Measurements from ENCODE around the gene TUBD1. TPM values are rescaled to one million over a fixed set of nuclear protein-coding genes. Genes with fewer than 3 reads are reported as not detected.

The TUBD1 gene
- polyA plus RNA-seq, 1 donor (not counting 4 experiments of a cell fraction or from before 2014, with no cell fraction given) = 7.6 TPM

- Histone ChIP-seq H3K36me3 (ENCODE audit: control insufficient read depth in 2 of 2, extremely low read depth in 1 of 2, insufficient read depth in 2 of 2, low read length in 2 of 2) (peaks cover 1 to 13% of the 10 kb centered on the region in 2 experiments), H3K4me2 (ENCODE audit: control insufficient read depth, extremely low read depth, insufficient read depth, low read depth, low read length) (no peak overlapping the region), H3K27me3 (ENCODE audit: control insufficient read depth, extremely low read depth, insufficient read depth, low read length) (no peaks in the 10 kb centered on the region), H3K79me2 (ENCODE audit: control insufficient read depth, insufficient read depth, low read length) (peaks cover 12% of the 10 kb centered on the region), H3K9ac (ENCODE audit: control insufficient read depth, extremely low read depth, insufficient read depth, low read length) (no peak overlapping the region), H3K4me1 (ENCODE audit: control insufficient read depth, extremely low read depth, insufficient read depth, low read length) (peaks cover 6% of the 10 kb centered on the region), H3K27ac (ENCODE audit: control insufficient read depth, insufficient read depth, low read length) (no peak overlapping the region), H3K9me1 (ENCODE audit: control insufficient read depth, extremely low read depth, insufficient read depth, low read length) (no peaks in the 10 kb centered on the region), H2AFZ (ENCODE audit: control insufficient read depth, low read length) (no peak overlapping the region), H3K9me3 (ENCODE audit: control insufficient read depth, low read depth, low read length) (no peaks in the 10 kb centered on the region), H3K4me3 (ENCODE audit: control insufficient read depth in 2 of 3, extremely low read depth in 1 of 3, insufficient read depth in 2 of 3, low read depth in 1 of 3, low read length in 3 of 3) (no peak overlapping the region), H4K20me1 (ENCODE audit: control insufficient read depth, extremely low read depth, insufficient read depth, low read length) (no peaks in the 10 kb centered on the region)
- dilution Hi-C loops (cut with MboI; ENCODE audit: extremely low pct_ligation_motif_present, low sequenced_read_pairs) = no loop called here
- FAIRE-seq (no peak), DNase-seq (ENCODE audit: low read depth, low spot score) (no peak)
- TF ChIP-seq EZH2 (IDR thresholded peaks at IDR 0.05; ENCODE audit: low read length) (no peak), CTCF (optimal IDR thresholded peaks at IDR 0.05 in 1 of 3, IDR thresholded peaks at IDR 0.05 in 1 of 3, conservative IDR thresholded peaks at IDR 0.05 in 1 of 3; ENCODE audit: extremely low read depth in 1 of 3, insufficient read depth in 2 of 3, low read length in 3 of 3) (no peak)
Measured at GRCh38 chr17:59888145-59888750, 4.5 kb downstream of the TUBD1 start.

- H3K4me1 ChIP-seq (ENCODE audit: control insufficient read depth, extremely low read depth, insufficient read depth, low read length) = no peaks in the 10 kb centered on the region
- no peaks in the 10 kb centered on the region for H4K20me1 ChIP-seq (ENCODE audit: control insufficient read depth, extremely low read depth, insufficient read depth, low read length)
- peaks cover 1 to 8% of the 10 kb centered on the region in 2 experiments for H3K36me3 ChIP-seq (ENCODE audit: control insufficient read depth in 2 of 2, extremely low read depth in 1 of 2, insufficient read depth in 2 of 2, low read length in 2 of 2)
- no peaks in the 10 kb centered on the region for H3K79me2 ChIP-seq (ENCODE audit: control insufficient read depth, insufficient read depth, low read length)
- no peak overlapping the region for H2AFZ ChIP-seq (ENCODE audit: control insufficient read depth, low read length)
- dilution Hi-C loops (cut with MboI; ENCODE audit: extremely low pct_ligation_motif_present, low sequenced_read_pairs) = no loop called here
- H3K4me3 ChIP-seq (ENCODE audit: control insufficient read depth in 2 of 3, extremely low read depth in 1 of 3, insufficient read depth in 2 of 3, low read depth in 1 of 3, low read length in 3 of 3) = no peak overlapping the region
- FAIRE-seq (no peak), DNase-seq (ENCODE audit: low read depth, low spot score) (no peak)
- TF ChIP-seq EZH2 (IDR thresholded peaks at IDR 0.05; ENCODE audit: low read length) (no peak), CTCF (optimal IDR thresholded peaks at IDR 0.05 in 1 of 3, IDR thresholded peaks at IDR 0.05 in 1 of 3, conservative IDR thresholded peaks at IDR 0.05 in 1 of 3; ENCODE audit: extremely low read depth in 1 of 3, insufficient read depth in 2 of 3, low read length in 3 of 3) (no peak)
- H3K9me3 ChIP-seq (ENCODE audit: control insufficient read depth, low read depth, low read length) = no peaks in the 10 kb centered on the region
- no peaks in the 10 kb centered on the region for H3K27me3 ChIP-seq (ENCODE audit: control insufficient read depth, extremely low read depth, insufficient read depth, low read length)
- H3K9me1 ChIP-seq (ENCODE audit: control insufficient read depth, extremely low read depth, insufficient read depth, low read length) = no peaks in the 10 kb centered on the region
- no peak overlapping the region for H3K4me2 ChIP-seq (ENCODE audit: control insufficient read depth, extremely low read depth, insufficient read depth, low read depth, low read length)
- H3K9ac ChIP-seq (ENCODE audit: control insufficient read depth, extremely low read depth, insufficient read depth, low read length) = no peak overlapping the region
- H3K27ac ChIP-seq (ENCODE audit: control insufficient read depth, insufficient read depth, low read length) = no peak overlapping the region
Measured at GRCh38 chr17:59884861-59885260, 7.9 kb downstream of the TUBD1 start.

All from keratinocyte (primary cell).